PC-9 (cell line): ENCODE results near the gene GOLM1. TPM values are rescaled to one million over a fixed set of nuclear protein-coding genes. Genes with fewer than 3 reads are reported as not detected.
A peak's percentile ranks its signal among the peaks of the same experiment; 100 is the strongest.

Experiments
- BruUV-seq: library from RNA; stranded (reverse); fragments of 400-500 nt; replicated peaks from 2 replicates; lab custom pipeline; 2021; lab: Mats Ljungman, UMichigan
- CTCF ChIA-PET: fragments of 300-600 bp; sonication (Branson Sonifier 250); formaldehyde crosslinking; loops from one replicate; lab custom pipeline; 2022; ENCODE audit warnings: antibody characterized with exemption; lab: Charles Lee
- POLR2A ChIA-PET: fragments of 300-600 bp; sonication (Branson Sonifier 250); formaldehyde crosslinking; loops from one replicate; lab custom pipeline; 2022; ENCODE audit warnings: antibody characterized with exemption; ENCODE audit not compliant: unreplicated experiment; lab: Charles Lee
- DNase-seq, 2 experiments: peaks; one replicate each; pipeline versions ENCODE4 v3.0.0 to v3.0.0-alpha.2; 2015 to 2022; ENCODE audit warnings: mixed read lengths in 1 of 2
- H2AFZ ChIP-seq: fragments of 200-600 bp; sonication (generic); 2 replicates; pipeline ENCODE4 v1.8.1; 2017; ENCODE audit warnings: antibody characterized with exemption
- H3F3A ChIP-seq: fragments of 200-600 bp; sonication (generic); 2 replicates; pipeline ENCODE4 v1.8.1; 2017; ENCODE audit warnings: antibody characterized with exemption, mild to moderate bottlenecking, low read depth; ENCODE audit not compliant: insufficient read depth
- H3K27ac ChIP-seq: fragments of 200-600 bp; sonication (generic); 2 replicates; pipeline ENCODE4 v1.6.1; 2016; ENCODE audit warnings: mixed run types
- H3K27me3 ChIP-seq: fragments of 200-600 bp; sonication (generic); 2 replicates; pipeline ENCODE4 v1.6.1; 2016; ENCODE audit warnings: low read depth, mixed run types; ENCODE audit not compliant: insufficient read depth
- H3K36me3 ChIP-seq: fragments of 200-600 bp; sonication (generic); 2 replicates; pipeline ENCODE4 v1.6.1; 2016; ENCODE audit warnings: low read depth, mixed run types
- H3K4me1 ChIP-seq: fragments of 200-600 bp; sonication (generic); replicated peaks from 2 replicates; pipeline ENCODE4 v1.6.1; 2016; ENCODE audit warnings: mixed run types; ENCODE audit not compliant: insufficient read depth
- H3K4me2 ChIP-seq: fragments of 200-600 bp; sonication (generic); 2 replicates; pipeline ENCODE4 v1.6.1; 2017; ENCODE audit warnings: mixed run types
- H3K4me3 ChIP-seq: fragments of 200-600 bp; sonication (generic); 2 replicates; pipeline ENCODE4 v1.6.1; 2016; ENCODE audit warnings: mixed run types
- H3K79me2 ChIP-seq: fragments of 200-600 bp; sonication (generic); 2 replicates; pipeline ENCODE4 v1.6.1; 2017; ENCODE audit warnings: low read depth, mixed run types
- H3K9me2 ChIP-seq: fragments of 200-600 bp; sonication (generic); 2 replicates; pipeline ENCODE4 v1.8.1; 2017; ENCODE audit warnings: mild to moderate bottlenecking; ENCODE audit not compliant: insufficient read depth
- H3K9me3 ChIP-seq: fragments of 200-600 bp; sonication (generic); 2 replicates; pipeline ENCODE4 v1.8.1; 2016; ENCODE audit warnings: low read depth; ENCODE audit not compliant: insufficient read depth
- H4K20me1 ChIP-seq: fragments of 200-600 bp; sonication (generic); 2 replicates; pipeline ENCODE4 v1.8.1; 2017; ENCODE audit not compliant: insufficient read depth
- EZH2 ChIP-seq: fragments of 200-600 bp; sonication (generic); IDR thresholded peaks from 2 replicates; pipeline ENCODE4 v1.8.0; 2017; ENCODE audit warnings: antibody characterized with exemption, low read depth
- intact Hi-C: fragments of 100-400 bp; cut with micrococcal nuclease; formaldehyde crosslinking; loops from one replicate; pipeline ENCODE4 v1.10.0; 2022; ENCODE audit not compliant: unreplicated experiment
- total RNA-seq: library from RNA; stranded (reverse); gene quantifications from 2 replicates; pipeline ENCODE4 v1.2.3, GENCODE V29; 2021
- TF ChIP-seq, protein P1 (sequence below): fragments of 200-600 bp; sonication (generic); conservative IDR thresholded peaks from 2 replicates; pipeline ENCODE4 v1.6.1; 2017; ENCODE audit warnings: mixed run types, antibody characterized with exemption, mild to moderate bottlenecking, moderate library complexity

Gene GOLM1
- total RNA-seq, 1 experiment from 2014 or later: 94.7 TPM

DNA sequence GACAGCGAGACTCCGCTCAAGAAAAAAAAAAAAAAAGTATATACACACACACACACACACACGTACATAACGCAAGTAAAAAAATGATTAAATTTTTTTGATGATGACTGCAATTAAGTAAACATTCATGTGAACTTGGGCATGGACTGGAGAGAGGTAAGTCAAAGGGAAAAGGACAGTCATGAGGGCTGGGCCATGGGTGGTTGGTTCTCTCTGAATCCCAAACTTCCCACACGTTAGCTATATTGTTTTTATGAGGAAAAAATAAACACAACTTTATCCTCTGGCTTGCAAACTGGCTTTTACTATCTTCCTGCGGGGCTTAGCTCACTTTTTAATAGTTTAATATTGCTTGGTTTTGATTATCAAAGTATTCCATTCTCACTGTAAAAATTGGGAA is 53.7 kb downstream of the GOLM1 start:
- intact Hi-C loops: no loop called here

GRCh38 chr9:86043999-86044398 is 55.4 kb downstream of the GOLM1 start:
- Histone ChIP-seq H3K9me2 (no peaks in the 10 kb centered on the region), H3K79me2 (no peaks in the 10 kb centered on the region), H3K4me2 (no peak overlapping the region), H3K27ac (no peak overlapping the region), H2AFZ (no peak overlapping the region), H3K4me3 (no peak overlapping the region), H3K27me3 (no peaks in the 10 kb centered on the region), H4K20me1 (no peaks in the 10 kb centered on the region), H3K36me3 (no peaks in the 10 kb centered on the region; the same call in 1 of the 2 replicates), H3F3A (no peaks in the 10 kb centered on the region), H3K9me3 (no peaks in the 10 kb centered on the region), H3K4me1 (no peaks in the 10 kb centered on the region)
- no peak for DNase-seq
- no TSS peak for BruUV-seq
- CTCF ChIA-PET: no interaction called here
- TF ChIP-seq, protein P1, sequence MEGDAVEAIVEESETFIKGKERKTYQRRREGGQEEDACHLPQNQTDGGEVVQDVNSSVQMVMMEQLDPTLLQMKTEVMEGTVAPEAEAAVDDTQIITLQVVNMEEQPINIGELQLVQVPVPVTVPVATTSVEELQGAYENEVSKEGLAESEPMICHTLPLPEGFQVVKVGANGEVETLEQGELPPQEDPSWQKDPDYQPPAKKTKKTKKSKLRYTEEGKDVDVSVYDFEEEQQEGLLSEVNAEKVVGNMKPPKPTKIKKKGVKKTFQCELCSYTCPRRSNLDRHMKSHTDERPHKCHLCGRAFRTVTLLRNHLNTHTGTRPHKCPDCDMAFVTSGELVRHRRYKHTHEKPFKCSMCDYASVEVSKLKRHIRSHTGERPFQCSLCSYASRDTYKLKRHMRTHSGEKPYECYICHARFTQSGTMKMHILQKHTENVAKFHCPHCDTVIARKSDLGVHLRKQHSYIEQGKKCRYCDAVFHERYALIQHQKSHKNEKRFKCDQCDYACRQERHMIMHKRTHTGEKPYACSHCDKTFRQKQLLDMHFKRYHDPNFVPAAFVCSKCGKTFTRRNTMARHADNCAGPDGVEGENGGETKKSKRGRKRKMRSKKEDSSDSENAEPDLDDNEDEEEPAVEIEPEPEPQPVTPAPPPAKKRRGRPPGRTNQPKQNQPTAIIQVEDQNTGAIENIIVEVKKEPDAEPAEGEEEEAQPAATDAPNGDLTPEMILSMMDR: peak; percentile 35; the same call in 1 of the 2 replicates
- no peak for TF ChIP-seq EZH2
- intact Hi-C loops: no loop called here
- POLR2A ChIA-PET: no interaction called here

More for the DNA sequence above, 53.7 kb downstream of the GOLM1 start:
- no peak overlapping the region for H3K4me2 ChIP-seq
- no peaks in the 10 kb centered on the region for H3K9me3 ChIP-seq
- ChIA-PET CTCF (interaction anchor here (0.7 kb wide), 1 partner anchor 59 kb away, joined by 5 read pairs; no protein-coding TSS in a partner anchor), POLR2A (no interaction called here)
- H3F3A ChIP-seq: no peaks in the 10 kb centered on the region
- H4K20me1 ChIP-seq: no peaks in the 10 kb centered on the region
- H2AFZ ChIP-seq: no peak overlapping the region
- H3K27me3 ChIP-seq: no peaks in the 10 kb centered on the region
- H3K36me3 ChIP-seq: no peaks in the 10 kb centered on the region; the same call in 1 of the 2 replicates
- no peak overlapping the region for H3K27ac ChIP-seq
- H3K4me1 ChIP-seq: no peaks in the 10 kb centered on the region
- DNase-seq: no peak
- no peak for TF ChIP-seq EZH2
- TF ChIP-seq, protein P1: no peak
- no peaks in the 10 kb centered on the region for H3K9me2 ChIP-seq
- no peaks in the 10 kb centered on the region for H3K79me2 ChIP-seq
- no peak overlapping the region for H3K4me3 ChIP-seq
- no TSS peak for BruUV-seq

DNA sequence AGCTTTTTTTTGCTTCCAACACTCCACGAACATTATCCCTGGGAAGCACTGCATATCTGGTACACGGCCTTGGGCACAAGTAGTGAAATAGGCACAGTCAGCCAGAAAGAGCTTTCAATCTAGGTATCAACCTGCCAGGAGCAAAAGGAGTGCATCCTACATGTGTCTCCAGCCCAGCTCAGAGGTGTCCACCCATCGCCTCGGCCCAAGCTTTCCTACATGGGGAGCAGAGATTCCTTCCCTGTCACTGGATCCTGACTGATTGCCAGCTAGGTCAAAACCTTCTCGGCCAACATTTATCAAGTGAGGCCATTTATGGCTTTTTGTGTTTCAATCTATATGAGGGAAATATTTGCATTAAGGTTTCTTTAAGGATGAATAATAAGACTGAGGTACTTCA is 55.8 kb downstream of the GOLM1 start:
- intact Hi-C loops: no loop called here
- Histone ChIP-seq H3K4me2 (no peak overlapping the region), H3K36me3 (no peaks in the 10 kb centered on the region; the same call in 1 of the 2 replicates), H3K9me2 (no peaks in the 10 kb centered on the region), H3K79me2 (no peaks in the 10 kb centered on the region), H3K27me3 (no peaks in the 10 kb centered on the region), H3K4me1 (no peaks in the 10 kb centered on the region), H3F3A (no peaks in the 10 kb centered on the region), H3K9me3 (no peaks in the 10 kb centered on the region), H4K20me1 (no peaks in the 10 kb centered on the region), H3K4me3 (no peak overlapping the region), H3K27ac (no peak overlapping the region), H2AFZ (no peak overlapping the region)
- ChIA-PET CTCF (no interaction called here), POLR2A (no interaction called here)
- no peak for DNase-seq
- BruUV-seq: no TSS peak
- TF ChIP-seq, protein P1: no peak
- TF ChIP-seq EZH2: no peak
